ENCODE measurements around the gene LRRFIP1. TPM values are rescaled to one million over a fixed set of nuclear protein-coding genes. Genes with fewer than 3 reads are reported as not detected.

Gene LRRFIP1
- total and polyA plus RNA-seq, 9 of the 15 experiments (the other 6 are each of a cell fraction or from before 2014, with no cell fraction given), result 13.1 to 45.2 (median 31.3) TPM

DNA sequence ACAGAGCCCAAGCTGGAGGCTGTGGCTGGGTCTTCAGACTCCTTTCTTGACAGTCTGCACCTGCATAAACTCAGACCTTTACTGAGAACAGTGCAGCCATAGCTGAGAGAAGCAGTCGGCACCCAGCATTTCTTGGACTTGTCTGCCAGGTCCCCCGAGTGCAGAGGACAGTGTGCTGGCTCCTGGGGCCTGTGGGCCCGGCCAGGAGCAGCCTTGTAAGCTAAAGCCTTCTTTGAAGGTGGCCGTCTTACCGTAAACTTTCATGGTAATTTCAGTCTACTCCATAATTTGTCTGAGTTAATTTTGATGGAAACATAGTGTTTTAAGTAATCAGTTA, 70.9 kb downstream of the LRRFIP1 start:
- no TSS peak for BruUV-seq (replicated peaks)
- Histone ChIP-seq H3K9ac (ENCODE audit: insufficient read depth in 1 of 2, low read depth in 2 of 2, low read length in 2 of 2) (no peak overlapping the region), H3K27me3 (ENCODE audit: control insufficient read depth in 2 of 2, insufficient read depth in 2 of 2, low read length in 2 of 2) (no peaks in the 10 kb centered on the region), H3K9me3 (replicated peaks; ENCODE audit: control insufficient read depth, insufficient read depth, low read depth, low read length) (no peaks in the 10 kb centered on the region), H3K4me1 (replicated peaks in 1 of 2; ENCODE audit: control insufficient read depth in 2 of 2, insufficient read depth in 2 of 2, low read length in 2 of 2) (peaks cover 37 to 56% of the 10 kb centered on the region in 2 experiments), H3K4me3 (no peak overlapping the region), H3K79me2 (ENCODE audit: control insufficient read depth, insufficient read depth, low read length) (peaks cover 94% of the 10 kb centered on the region), H3K36me3 (ENCODE audit: control insufficient read depth, insufficient read depth, low read length) (no peaks in the 10 kb centered on the region), H2AFZ (ENCODE audit: low read depth, low read length) (no peak overlapping the region), H3K27ac (ENCODE audit: extremely low read depth, low read depth, low read length) (no peak overlapping the region), H3K4me2 (ENCODE audit: insufficient read depth, low read length) (no peak overlapping the region), H4K20me1 (replicated peaks; ENCODE audit: control insufficient read depth, insufficient read depth, low read length) (peaks cover 16% of the 10 kb centered on the region), H3K9me1 (ENCODE audit: control insufficient read depth, insufficient read depth, low read length) (peaks cover 3% of the 10 kb centered on the region)
- ChIA-PET CTCF (ENCODE audit: low intra/inter-chr PET ratio) (no interaction called here), POLR2A (interaction anchor here (1.2 kb wide), 1 partner anchor 9 kb away, joined by 3 read pairs; no protein-coding TSS in a partner anchor)
- intact Hi-C loops (cut with micrococcal nuclease), result no loop called here
- ATAC-seq (no peak), FAIRE-seq (no peak), DNase-seq (ENCODE audit: extremely low read depth in 1 of 4, low spot score in 3 of 4) (no peak)
- 76% methylated on average over 5 of the region's 5 CpGs for WGBS (ENCODE audit: insufficient coverage, low coverage, missing lambda C conversion rate)
- in situ Hi-C loops (cut with MboI), result no loop called here
- TF ChIP-seq, protein P1, sequence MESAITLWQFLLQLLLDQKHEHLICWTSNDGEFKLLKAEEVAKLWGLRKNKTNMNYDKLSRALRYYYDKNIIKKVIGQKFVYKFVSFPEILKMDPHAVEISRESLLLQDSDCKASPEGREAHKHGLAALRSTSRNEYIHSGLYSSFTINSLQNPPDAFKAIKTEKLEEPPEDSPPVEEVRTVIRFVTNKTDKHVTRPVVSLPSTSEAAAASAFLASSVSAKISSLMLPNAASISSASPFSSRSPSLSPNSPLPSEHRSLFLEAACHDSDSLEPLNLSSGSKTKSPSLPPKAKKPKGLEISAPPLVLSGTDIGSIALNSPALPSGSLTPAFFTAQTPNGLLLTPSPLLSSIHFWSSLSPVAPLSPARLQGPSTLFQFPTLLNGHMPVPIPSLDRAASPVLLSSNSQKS (CRISPR knock-in tag; IDR thresholded peaks at IDR 0.05), result no peak
- no peak for TF ChIP-seq TFAM (CRISPR knock-in tag; conservative IDR thresholded peaks at IDR 0.05)
- no peak for TF ChIP-seq ZNF830 (CRISPR knock-in tag; IDR thresholded peaks at IDR 0.05)
- TF ChIP-seq NCOA2 (IDR thresholded peaks at IDR 0.05; ENCODE audit: partially characterized antibody in 2 of 2), result no peak
- no peak for TF ChIP-seq ESRRA (IDR thresholded peaks at IDR 0.05; ENCODE audit: borderline replicate concordance, low read depth)
- no peak for TF ChIP-seq YY1 (IDR thresholded peaks at IDR 0.05; ENCODE audit: borderline replicate concordance in 1 of 3, control insufficient read depth in 1 of 3, extremely low read depth in 1 of 3, insufficient read depth in 3 of 3, insufficient read length in 1 of 3, insufficient replicate concordance in 2 of 3, low read depth in 1 of 3, low read length in 2 of 3)
- TF ChIP-seq SIN3B (IDR thresholded peaks at IDR 0.05; ENCODE audit: low read depth), result no peak
- TF ChIP-seq ZNF3 (CRISPR knock-in tag; IDR thresholded peaks at IDR 0.05), result no peak
- TF ChIP-seq XRCC5 (IDR thresholded peaks at IDR 0.05; ENCODE audit: low read depth, low read length), result no peak

All from K562 (cell line).